Activated CD4-positive, alpha-beta T cell treated with anti-CD3 and anti-CD28 coated beads, Interleukin-2, amount 10 ng/mL, durations not matched to agents 7 days and 5 days (primary cell): ENCODE results near the gene PAPSS1. TPM values are rescaled to one million over a fixed set of nuclear protein-coding genes. Genes with fewer than 3 reads are reported as not detected.

ENCODE experiments used
- CTCF ChIA-PET: fragments of 350-600 bp; sonication (Branson Sonifier 250); formaldehyde crosslinking; loops from one replicate; lab custom pipeline; 2021; ENCODE audit warnings: antibody characterized with exemption; lab: Charles Lee
- POLR2A ChIA-PET: fragments of 350-600 bp; sonication (Branson Sonifier 250); formaldehyde crosslinking; loops from one replicate; lab custom pipeline; 2021; ENCODE audit warnings: antibody characterized with exemption; lab: Charles Lee
- DNase-seq: peaks from one replicate; pipeline ENCODE4 v3.0.0-alpha.2; 2020
- H3K27ac Mint-ChIP-seq: one replicate; pipeline ENCODE4 v1.8.0; 2021; ENCODE audit warnings: mild to moderate bottlenecking, moderate library complexity, mixed read lengths
- H3K27me3 Mint-ChIP-seq: one replicate; pipeline ENCODE4 v1.8.0; 2021; ENCODE audit warnings: mixed read lengths
- H3K36me3 Mint-ChIP-seq: one replicate; pipeline ENCODE4 v1.8.0; 2021; ENCODE audit warnings: low read depth, mixed read lengths
- H3K4me1 Mint-ChIP-seq: one replicate; pipeline ENCODE4 v1.8.0; 2021; ENCODE audit warnings: mixed read lengths
- H3K4me3 Mint-ChIP-seq: one replicate; pipeline ENCODE4 v1.8.0; 2021; ENCODE audit warnings: mild to moderate bottlenecking, moderate library complexity, mixed read lengths
- H3K9me3 Mint-ChIP-seq: one replicate; pipeline ENCODE4 v1.8.0; 2021; ENCODE audit warnings: mixed read lengths
- total RNA-seq, 2 experiments: library from RNA; stranded (reverse); gene quantifications; one replicate each; pipeline ENCODE4 v1.2.3, GENCODE V29; 2021

The PAPSS1 gene
- total RNA-seq, 2 experiments from 2014 or later = 17.5 to 19.6 TPM

GRCh38 chr4:107629318-107629717, 90.7 kb downstream of the PAPSS1 start:
- H3K36me3 Mint-ChIP-seq = peaks cover 2% of the 10 kb centered on the region
- ChIA-PET POLR2A (no interaction called here), CTCF (no interaction called here)
- no peak overlapping the region for H3K4me3 Mint-ChIP-seq
- H3K27me3 Mint-ChIP-seq = no peaks in the 10 kb centered on the region
- H3K27ac Mint-ChIP-seq = no peak overlapping the region
- no peaks in the 10 kb centered on the region for H3K4me1 Mint-ChIP-seq
- H3K9me3 Mint-ChIP-seq = peaks cover 3% of the 10 kb centered on the region
- DNase-seq = no peak

GRCh38 chr4:107625391-107625902, 94.6 kb downstream of the PAPSS1 start:
- peaks cover 1% of the 10 kb centered on the region for H3K4me1 Mint-ChIP-seq
- H3K9me3 Mint-ChIP-seq = peaks cover 10% of the 10 kb centered on the region
- ChIA-PET CTCF (no interaction called here), POLR2A (no interaction called here)
- no peaks in the 10 kb centered on the region for H3K27me3 Mint-ChIP-seq
- DNase-seq = no peak
- peaks cover 2% of the 10 kb centered on the region for H3K36me3 Mint-ChIP-seq
- no peak overlapping the region for H3K4me3 Mint-ChIP-seq
- H3K27ac Mint-ChIP-seq = no peak overlapping the region

- H3K4me3 Mint-ChIP-seq = no peak overlapping the region
- no peak overlapping the region for H3K27ac Mint-ChIP-seq
- peaks cover 2% of the 10 kb centered on the region for H3K36me3 Mint-ChIP-seq
- CTCF ChIA-PET = interaction anchor here (0.5 to 0.6 kb wide), 2 partner anchors 54 to 377 kb away, joined by 3 to 4 read pairs; no protein-coding TSS in a partner anchor
- no peaks in the 10 kb centered on the region for H3K27me3 Mint-ChIP-seq
- POLR2A ChIA-PET = no interaction called here
- DNase-seq = no peak
- peaks cover 1% of the 10 kb centered on the region for H3K4me1 Mint-ChIP-seq
- peaks cover 10% of the 10 kb centered on the region for H3K9me3 Mint-ChIP-seq
Measured at GRCh38 chr4:107624024-107624423, 96.0 kb downstream of the PAPSS1 start.

- CTCF ChIA-PET = interaction anchor here (0.6 kb wide), 1 partner anchor 887 kb away, joined by 3 read pairs; no protein-coding TSS in a partner anchor
- H3K36me3 Mint-ChIP-seq = peaks cover 2% of the 10 kb centered on the region
- POLR2A ChIA-PET = interaction anchor here (0.6 kb wide), 1 partner anchor 645 kb away, joined by 3 read pairs; no protein-coding TSS in a partner anchor
- peaks cover 1% of the 10 kb centered on the region for H3K4me1 Mint-ChIP-seq
- no peaks in the 10 kb centered on the region for H3K27me3 Mint-ChIP-seq
- H3K4me3 Mint-ChIP-seq = no peak overlapping the region
- no peak overlapping the region for H3K27ac Mint-ChIP-seq
- no peak for DNase-seq
- peaks cover 10% of the 10 kb centered on the region for H3K9me3 Mint-ChIP-seq
Measured at GRCh38 chr4:107622006-107622405, 98.0 kb downstream of the PAPSS1 start.

GRCh38 chr4:107619731-107620130, 100.3 kb downstream of the PAPSS1 start:
- Mint-ChIP-seq H3K27ac (no peak overlapping the region), H3K4me3 (no peak overlapping the region), H3K9me3 (peaks cover 9% of the 10 kb centered on the region), H3K27me3 (no peaks in the 10 kb centered on the region), H3K4me1 (peaks cover 1% of the 10 kb centered on the region), H3K36me3 (no peaks in the 10 kb centered on the region)
- ChIA-PET POLR2A (no interaction called here), CTCF (interaction anchor here (0.6 kb wide), 1 partner anchor 475 kb away, joined by 4 read pairs; no protein-coding TSS in a partner anchor)
- DNase-seq = no peak

GRCh38 chr4:107619066-107619465, 101.0 kb downstream of the PAPSS1 start:
- H3K27me3 Mint-ChIP-seq = no peaks in the 10 kb centered on the region
- POLR2A ChIA-PET = no interaction called here
- no peak overlapping the region for H3K27ac Mint-ChIP-seq
- H3K4me3 Mint-ChIP-seq = no peak overlapping the region
- no peak for DNase-seq
- peaks cover 7% of the 10 kb centered on the region for H3K9me3 Mint-ChIP-seq
- CTCF ChIA-PET = interaction anchor here (0.6 kb wide), 1 partner anchor 474 kb away, joined by 4 read pairs; no protein-coding TSS in a partner anchor
- H3K36me3 Mint-ChIP-seq = no peaks in the 10 kb centered on the region
- peaks cover 1% of the 10 kb centered on the region for H3K4me1 Mint-ChIP-seq

- CTCF ChIA-PET = no interaction called here
- no peaks in the 10 kb centered on the region for H3K27me3 Mint-ChIP-seq
Measured at GRCh38 chr4:107618656-107619055, 101.4 kb downstream of the PAPSS1 start.

GRCh38 chr4:107616838-107617389, 103.1 kb downstream of the PAPSS1 start:
- no peaks in the 10 kb centered on the region for H3K9me3 Mint-ChIP-seq
- CTCF ChIA-PET = no interaction called here
- DNase-seq = no peak
- H3K27ac Mint-ChIP-seq = no peak overlapping the region
- H3K36me3 Mint-ChIP-seq = peaks cover 6% of the 10 kb centered on the region
- H3K4me1 Mint-ChIP-seq = no peaks in the 10 kb centered on the region
- POLR2A ChIA-PET = no interaction called here
- no peak overlapping the region for H3K4me3 Mint-ChIP-seq
- no peaks in the 10 kb centered on the region for H3K27me3 Mint-ChIP-seq

More at GRCh38 chr4:107618656-107619055, 101.4 kb downstream of the PAPSS1 start:
- DNase-seq = no peak
- POLR2A ChIA-PET = no interaction called here
- Mint-ChIP-seq H3K4me1 (peaks cover 1% of the 10 kb centered on the region), H3K4me3 (no peak overlapping the region), H3K9me3 (peaks cover 5% of the 10 kb centered on the region), H3K27ac (no peak overlapping the region), H3K36me3 (no peaks in the 10 kb centered on the region)

GRCh38 chr4:107615809-107616208, 104.2 kb downstream of the PAPSS1 start:
- Mint-ChIP-seq H3K9me3 (peaks cover 3% of the 10 kb centered on the region), H3K4me1 (no peaks in the 10 kb centered on the region), H3K27me3 (no peaks in the 10 kb centered on the region), H3K4me3 (no peak overlapping the region), H3K27ac (no peak overlapping the region), H3K36me3 (peaks cover 6% of the 10 kb centered on the region)
- CTCF ChIA-PET = no interaction called here
- DNase-seq = no peak
- POLR2A ChIA-PET = no interaction called here

GRCh38 chr4:107603430-107603829, 116.6 kb downstream of the PAPSS1 start:
- H3K27ac Mint-ChIP-seq = no peak overlapping the region
- no peaks in the 10 kb centered on the region for H3K36me3 Mint-ChIP-seq
- no peak for DNase-seq
- peaks cover 2% of the 10 kb centered on the region for H3K27me3 Mint-ChIP-seq
- CTCF ChIA-PET = no interaction called here
- POLR2A ChIA-PET = no interaction called here
- H3K4me1 Mint-ChIP-seq = no peaks in the 10 kb centered on the region
- H3K4me3 Mint-ChIP-seq = no peak overlapping the region
- no peaks in the 10 kb centered on the region for H3K9me3 Mint-ChIP-seq

- Mint-ChIP-seq H3K27me3 (peaks cover 2% of the 10 kb centered on the region), H3K4me1 (no peaks in the 10 kb centered on the region), H3K27ac (no peak overlapping the region), H3K4me3 (no peak overlapping the region), H3K9me3 (no peaks in the 10 kb centered on the region), H3K36me3 (no peaks in the 10 kb centered on the region)
- DNase-seq = no peak
- CTCF ChIA-PET = no interaction called here
- POLR2A ChIA-PET = no interaction called here
Measured at GRCh38 chr4:107600983-107601382, 119.1 kb downstream of the PAPSS1 start.

- ChIA-PET CTCF (no interaction called here), POLR2A (no interaction called here)
- no peaks in the 10 kb centered on the region for H3K9me3 Mint-ChIP-seq
Measured at GRCh38 chr4:107600436-107600835, 119.6 kb downstream of the PAPSS1 start.

GRCh38 chr4:107599841-107600240, 120.2 kb downstream of the PAPSS1 start:
- no peaks in the 10 kb centered on the region for H3K4me1 Mint-ChIP-seq
- ChIA-PET CTCF (no interaction called here), POLR2A (no interaction called here)
- peaks cover 2% of the 10 kb centered on the region for H3K27me3 Mint-ChIP-seq
- DNase-seq = no peak
- no peaks in the 10 kb centered on the region for H3K36me3 Mint-ChIP-seq
- H3K4me3 Mint-ChIP-seq = no peak overlapping the region
- no peak overlapping the region for H3K27ac Mint-ChIP-seq
- H3K9me3 Mint-ChIP-seq = no peaks in the 10 kb centered on the region

More at GRCh38 chr4:107600436-107600835, 119.6 kb downstream of the PAPSS1 start:
- Mint-ChIP-seq H3K27me3 (peaks cover 2% of the 10 kb centered on the region), H3K4me1 (no peaks in the 10 kb centered on the region), H3K36me3 (no peaks in the 10 kb centered on the region), H3K4me3 (no peak overlapping the region), H3K27ac (no peak overlapping the region)
- no peak for DNase-seq
